Stimulated activated CD8-positive, alpha-beta memory T cell treated with anti-CD3 and anti-CD28 coated beads, Interleukin-4, amount 100 ng/mL, for 4 hours (primary cell): Measurements from ENCODE around the gene MYOCD.

ENCODE experiments used
- DNase-seq, 2 donors: peaks; one replicate each; pipeline ENCODE4 v3.0.0-alpha.2; 2020; ENCODE audit warnings: low read depth in 2 of 2, low spot score in 1 of 2

The MYOCD gene

DNA sequence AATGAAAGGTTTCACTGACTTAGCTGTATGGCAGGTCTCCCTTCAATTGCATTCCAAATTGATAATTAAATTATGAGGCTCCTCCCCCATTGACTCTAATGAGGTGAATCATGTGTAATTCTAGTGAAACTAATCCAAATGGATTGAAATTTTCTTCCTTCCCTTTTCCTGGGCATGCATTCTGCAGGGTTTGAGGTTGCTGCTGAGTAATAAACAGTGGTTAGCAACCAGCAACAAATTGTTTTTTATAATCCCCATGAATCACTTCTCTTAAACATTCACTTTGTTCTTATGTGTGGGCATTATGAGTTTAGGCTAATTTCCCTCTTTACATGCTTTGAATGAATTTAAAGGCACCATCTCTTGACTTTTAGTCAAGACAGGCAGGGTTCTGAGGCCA is 43.4 kb downstream of the MYOCD start:
- DNase-seq: no peak

DNA sequence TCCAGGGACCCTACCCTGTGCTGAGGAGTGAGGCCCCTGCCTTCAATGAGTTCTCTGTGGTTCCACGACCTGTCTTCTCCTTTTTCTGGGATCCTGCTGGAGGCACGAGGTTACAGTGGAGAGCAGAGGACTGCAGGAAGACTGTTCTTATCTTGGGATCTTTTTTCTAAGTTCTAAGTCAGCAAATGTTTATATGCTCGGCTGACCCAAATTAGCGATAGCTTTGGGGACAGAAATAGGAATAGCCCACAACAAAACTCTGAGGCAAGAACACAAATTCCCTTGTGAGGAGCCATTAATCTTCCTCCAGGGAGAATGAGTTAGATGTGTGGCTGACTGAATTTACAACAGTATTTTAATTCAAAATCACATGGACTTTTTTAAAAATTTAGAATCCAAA is 46.7 kb downstream of the MYOCD start:
- DNase-seq: no peak

DNA sequence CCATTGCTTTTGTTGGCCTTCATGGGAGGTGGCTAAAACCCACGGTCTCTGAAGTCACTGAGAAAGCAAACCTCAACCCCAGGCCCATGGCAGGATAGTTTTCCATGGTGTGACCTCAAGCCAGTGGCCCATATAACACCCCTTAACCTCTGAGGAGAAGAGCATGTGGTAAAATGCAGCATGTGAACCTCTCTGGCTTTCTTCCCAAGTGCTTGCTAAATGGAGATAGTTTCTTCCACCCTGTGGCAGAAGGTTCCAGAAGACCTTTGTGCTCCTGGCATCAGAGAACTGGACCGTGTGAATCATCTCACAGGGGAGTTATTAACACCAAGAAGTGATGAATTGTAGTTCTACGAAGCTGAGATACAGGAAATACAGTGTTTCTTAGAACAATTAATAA is 47.3 kb downstream of the MYOCD start:
- DNase-seq: no peak

- DNase-seq: no peak
Measured at GRCh38 chr17:12719948-12720347, 54.3 kb downstream of the MYOCD start.

DNA sequence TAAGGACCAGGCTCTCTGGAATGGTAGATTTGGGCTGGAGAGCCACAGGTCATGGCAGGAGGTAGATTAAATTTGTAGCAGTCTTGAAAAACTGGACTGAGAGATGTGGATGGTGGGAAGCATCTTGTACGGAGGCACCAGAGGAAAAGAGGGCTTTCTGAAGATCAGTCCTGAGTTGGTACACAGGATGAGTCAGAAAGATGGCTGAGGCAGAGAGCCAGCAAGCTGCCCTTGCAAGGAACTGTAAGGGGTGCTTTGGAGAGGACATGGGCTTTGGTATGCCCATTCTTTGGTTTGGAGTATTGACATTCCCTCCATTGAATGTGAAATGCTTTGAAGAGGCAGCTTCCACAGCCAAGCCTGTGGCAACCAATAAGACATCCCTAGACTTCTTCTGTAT is 55.9 kb downstream of the MYOCD start:
- no peak for DNase-seq

DNA sequence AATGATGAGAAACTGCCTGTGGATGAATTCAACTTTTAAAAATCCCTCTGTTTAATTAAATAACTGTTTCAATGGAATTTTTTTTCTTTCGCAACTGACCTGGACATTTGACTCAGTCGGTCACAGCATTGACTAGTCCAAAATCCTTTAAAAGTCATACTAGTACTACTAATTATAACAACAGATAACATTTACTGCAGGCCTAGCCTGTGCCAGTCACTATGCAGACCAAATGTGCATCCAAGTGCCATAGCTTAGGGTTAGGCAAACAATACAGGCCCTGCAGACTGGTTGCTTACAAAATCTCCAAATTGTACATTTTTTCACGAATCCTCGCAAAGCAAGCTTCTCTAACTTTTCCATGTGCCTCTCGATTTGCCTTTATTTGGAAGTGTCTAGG is 56.6 kb downstream of the MYOCD start:
- DNase-seq: no peak

DNA sequence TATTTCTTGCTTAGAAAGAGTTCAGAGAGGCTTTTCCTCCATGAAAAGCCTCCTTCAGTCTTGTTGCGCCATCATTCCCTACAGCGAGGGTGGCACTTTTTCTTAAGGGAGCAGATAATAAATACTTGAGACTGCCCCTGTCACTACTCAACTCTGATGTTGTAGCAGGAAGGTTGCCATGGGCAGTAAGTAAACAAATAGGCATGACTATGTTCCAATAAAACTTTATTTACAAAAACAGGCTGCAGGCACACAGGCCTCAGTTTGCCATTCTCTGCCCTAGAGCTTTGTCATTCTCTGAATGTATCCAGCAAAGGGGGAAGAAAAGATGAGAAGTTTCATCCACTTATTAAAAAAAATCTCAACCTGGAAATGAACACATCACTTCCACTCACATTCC is 60.4 kb downstream of the MYOCD start:
- no peak for DNase-seq

- DNase-seq: no peak
Measured at GRCh38 chr17:12727076-12727760, 61.5 kb downstream of the MYOCD start.

- DNase-seq: no peak
Measured at GRCh38 chr17:12727881-12728280, 62.2 kb downstream of the MYOCD start.

GRCh38 chr17:12729086-12729485 is 63.4 kb downstream of the MYOCD start:
- no peak for DNase-seq

DNA sequence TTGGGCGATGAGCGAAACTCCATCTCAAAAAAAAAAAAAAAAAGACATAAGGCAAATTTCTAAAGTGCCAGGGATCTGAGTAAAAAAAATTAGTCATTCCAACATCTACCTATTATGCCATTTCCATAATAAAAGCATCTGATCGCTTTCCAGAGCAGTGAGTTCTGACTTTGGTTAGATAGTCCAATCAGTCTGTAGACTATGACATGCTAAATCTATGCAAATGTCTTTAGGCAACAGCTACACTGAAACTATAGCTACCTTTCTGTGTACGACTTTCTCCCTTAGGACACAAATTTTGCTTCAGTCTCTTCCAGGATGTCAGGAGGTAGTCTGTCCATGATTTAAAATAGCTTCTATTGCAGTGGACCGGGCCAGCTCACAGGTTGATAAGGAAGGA is 64.7 kb downstream of the MYOCD start:
- no peak for DNase-seq

GRCh38 chr17:12730931-12731521 is 65.3 kb downstream of the MYOCD start:
- no peak for DNase-seq

DNA sequence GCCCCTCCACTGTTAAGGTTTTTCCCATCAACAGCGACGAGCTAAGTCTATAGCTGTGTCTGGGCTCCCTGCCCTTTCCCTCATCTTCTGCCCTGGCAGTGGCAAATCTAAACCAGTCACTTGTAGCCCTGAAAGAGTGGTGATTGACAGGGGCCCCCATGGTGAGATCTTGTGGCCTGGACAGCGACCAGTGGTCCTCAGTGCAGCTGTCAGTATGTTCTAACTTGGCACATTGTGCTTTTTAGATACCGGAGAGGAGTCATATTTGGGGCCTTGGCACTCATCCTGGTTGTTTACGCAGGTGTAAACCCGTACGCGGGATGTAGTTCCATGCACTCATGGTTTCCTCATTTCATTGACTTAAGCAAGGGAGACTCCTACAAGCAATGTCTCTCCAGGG is 66.1 kb downstream of the MYOCD start:
- DNase-seq: no peak

GRCh38 chr17:12732366-12732765 is 66.7 kb downstream of the MYOCD start:
- DNase-seq: no peak

GRCh38 chr17:12734926-12735325 is 69.2 kb downstream of the MYOCD start:
- no peak for DNase-seq

DNA sequence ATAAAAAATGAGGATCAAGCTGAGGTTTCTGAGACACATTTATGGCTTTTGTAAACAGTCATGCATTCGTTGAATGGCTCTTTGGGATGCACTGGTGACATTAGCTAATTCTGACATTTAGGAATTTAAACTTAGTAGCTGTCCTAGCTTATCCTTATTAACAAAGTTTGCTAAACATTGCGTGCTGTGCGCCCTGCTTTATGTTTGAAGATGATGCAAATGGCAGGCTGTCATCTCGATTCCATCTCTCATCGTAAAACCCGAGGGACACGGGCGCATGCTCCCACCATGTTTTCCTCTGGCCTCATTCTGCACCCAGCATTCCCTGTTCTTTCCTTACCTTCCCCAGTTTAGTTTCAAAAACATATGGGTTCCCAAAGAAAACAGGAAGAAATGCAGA is 69.8 kb downstream of the MYOCD start:
- DNase-seq: no peak

- no peak for DNase-seq
Measured at GRCh38 chr17:12736526-12736925, 70.8 kb downstream of the MYOCD start.

GRCh38 chr17:12737740-12738469 is 72.2 kb downstream of the MYOCD start:
- no peak for DNase-seq

GRCh38 chr17:12738624-12739023 is 72.9 kb downstream of the MYOCD start:
- DNase-seq: no peak

DNA sequence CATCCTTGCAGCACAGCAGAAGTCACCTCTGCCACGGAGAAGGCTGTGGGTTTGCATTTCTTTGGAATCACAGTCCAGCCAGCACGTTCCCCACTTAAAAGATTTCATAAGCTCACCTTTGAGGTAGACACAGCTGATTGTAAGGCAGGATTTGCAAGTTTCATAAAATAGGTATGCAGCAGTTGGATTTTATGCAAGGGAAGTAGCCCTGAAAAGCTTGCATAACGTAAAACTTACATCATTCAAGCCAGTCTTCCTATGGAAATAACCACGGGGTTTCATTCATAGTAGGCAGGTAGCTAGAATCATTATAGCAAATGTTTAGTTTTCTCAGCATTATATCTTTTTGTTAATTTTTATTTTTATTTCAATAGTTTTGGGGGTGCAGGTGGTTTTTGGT is 73.8 kb downstream of the MYOCD start:
- DNase-seq: no peak

- DNase-seq: no peak
Measured at GRCh38 chr17:12743046-12743445, 77.4 kb downstream of the MYOCD start.

- no peak for DNase-seq
Measured at GRCh38 chr17:12744298-12744697, 78.6 kb downstream of the MYOCD start.

DNA sequence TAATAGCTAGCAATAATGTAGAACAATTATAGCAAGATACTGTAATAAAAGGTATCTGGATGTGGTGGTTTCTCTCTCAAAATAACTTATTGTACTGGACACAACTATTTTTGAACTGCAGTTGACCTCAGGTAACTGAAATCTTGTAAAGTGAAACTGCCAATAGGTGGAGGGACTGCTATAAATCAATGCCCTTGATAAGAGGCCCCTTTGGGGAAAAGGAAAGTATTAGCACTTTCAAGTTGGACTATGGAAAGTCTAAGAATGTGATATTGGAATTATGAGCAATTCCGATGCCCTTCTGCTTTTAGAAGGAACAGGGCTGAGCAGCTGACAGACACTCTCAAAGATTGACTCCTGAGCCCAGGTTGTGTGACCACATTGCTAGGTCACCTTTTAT is 79.1 kb downstream of the MYOCD start:
- no peak for DNase-seq
